SU-DHL-6 (cell line): ENCODE results near the gene MXI1.

Experiments
- EZH2phosphoT487 ChIP-seq: fragments of 200-600 bp; sonication (generic), shearing (Covaris generic); conservative IDR thresholded peaks from 2 replicates; pipeline ENCODE4 v1.6.1; 2018; ENCODE audit warnings: mild to moderate bottlenecking, antibody characterized with exemption, low read length, moderate library complexity, mixed read lengths
- TF ChIP-seq, protein P1 (sequence below): fragments of 200-600 bp; sonication (generic); IDR thresholded peaks from one replicate; pipeline ENCODE4 v1.5.1; 2017; ENCODE audit warnings: antibody characterized with exemption, mild to moderate bottlenecking, low read length, moderate library complexity; ENCODE audit not compliant: insufficient read depth, poor library complexity, severe bottlenecking

DNA sequence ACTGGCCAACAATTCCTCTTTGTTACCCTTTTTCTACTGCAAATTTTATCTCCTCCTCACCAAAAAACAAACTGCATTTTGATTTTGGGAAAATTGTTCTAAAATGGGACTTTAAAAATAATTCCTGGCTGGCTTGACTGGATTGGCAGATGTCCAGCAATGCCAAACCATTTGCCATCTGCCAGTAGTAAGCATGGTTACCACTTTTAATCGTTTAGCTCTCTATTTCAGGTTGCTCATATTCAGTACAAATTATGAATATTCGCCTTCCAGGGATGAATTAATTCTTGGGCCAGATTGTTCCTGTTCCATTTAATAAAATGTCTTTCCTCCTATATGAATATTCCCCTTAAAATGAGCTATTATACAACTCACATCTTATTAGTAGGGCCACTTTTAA is 61.6 kb downstream of the MXI1 start:
- TF ChIP-seq, protein P1, sequence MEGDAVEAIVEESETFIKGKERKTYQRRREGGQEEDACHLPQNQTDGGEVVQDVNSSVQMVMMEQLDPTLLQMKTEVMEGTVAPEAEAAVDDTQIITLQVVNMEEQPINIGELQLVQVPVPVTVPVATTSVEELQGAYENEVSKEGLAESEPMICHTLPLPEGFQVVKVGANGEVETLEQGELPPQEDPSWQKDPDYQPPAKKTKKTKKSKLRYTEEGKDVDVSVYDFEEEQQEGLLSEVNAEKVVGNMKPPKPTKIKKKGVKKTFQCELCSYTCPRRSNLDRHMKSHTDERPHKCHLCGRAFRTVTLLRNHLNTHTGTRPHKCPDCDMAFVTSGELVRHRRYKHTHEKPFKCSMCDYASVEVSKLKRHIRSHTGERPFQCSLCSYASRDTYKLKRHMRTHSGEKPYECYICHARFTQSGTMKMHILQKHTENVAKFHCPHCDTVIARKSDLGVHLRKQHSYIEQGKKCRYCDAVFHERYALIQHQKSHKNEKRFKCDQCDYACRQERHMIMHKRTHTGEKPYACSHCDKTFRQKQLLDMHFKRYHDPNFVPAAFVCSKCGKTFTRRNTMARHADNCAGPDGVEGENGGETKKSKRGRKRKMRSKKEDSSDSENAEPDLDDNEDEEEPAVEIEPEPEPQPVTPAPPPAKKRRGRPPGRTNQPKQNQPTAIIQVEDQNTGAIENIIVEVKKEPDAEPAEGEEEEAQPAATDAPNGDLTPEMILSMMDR, result no peak
- TF ChIP-seq EZH2phosphoT487, result no peak
